T-helper 17 cell (primary cell): ENCODE measurements around the gene IFNA13. TPM values are rescaled to one million over a fixed set of nuclear protein-coding genes. Genes with fewer than 3 reads are reported as not detected.
A peak's percentile ranks its signal among the peaks of the same experiment; 100 is the strongest.
"Not testable (repeated sequence)": the region's sequence is repeated elsewhere in the genome, so short reads cannot be mapped to it uniquely, and the experiment has no call there.

Source experiments
- ATAC-seq: fragments of 150-1000 bp; cut with Tn5 transposase; 2 replicates; pipeline ENCODE4 v1.10.0; 2021; ENCODE audit warnings: mild to moderate bottlenecking, moderate library complexity
- DNase-seq, 3 donors: peaks; one replicate each; pipeline versions ENCODE4 v3.0.0 to v3.0.0-alpha.2; 2020 to 2021
- H3K9me3 ChIP-seq: one replicate; pipeline ENCODE4 v1.7.0; 2013; ENCODE audit warnings: low read length, mild to moderate bottlenecking; ENCODE audit not compliant: control insufficient read depth, poor library complexity, severe bottlenecking
- H3K27ac Mint-ChIP-seq: one replicate; pipeline ENCODE4 v1.8.0; 2022; ENCODE audit warnings: mild to moderate bottlenecking, moderate library complexity, mixed read lengths
- H3K27me3 Mint-ChIP-seq: one replicate; pipeline ENCODE4 v1.8.0; 2022; ENCODE audit warnings: mixed read lengths
- H3K36me3 Mint-ChIP-seq: one replicate; pipeline ENCODE4 v1.8.0; 2022; ENCODE audit warnings: low read depth, mixed read lengths
- H3K4me1 Mint-ChIP-seq: one replicate; pipeline ENCODE4 v1.8.0; 2022; ENCODE audit warnings: mild to moderate bottlenecking, mixed read lengths
- H3K4me3 Mint-ChIP-seq: one replicate; pipeline ENCODE4 v1.8.0; 2022; ENCODE audit warnings: mild to moderate bottlenecking, moderate library complexity, mixed read lengths
- total RNA-seq, 4 donors: library from RNA in 2 of 4; stranded (reverse) in 2 of 4; gene quantifications; one replicate each; pipeline ENCODE4 v1.2.3 and lab custom pipeline; 2022 to 2026

IFNA13 gene
- total RNA-seq, 2 donors from 2014 or later: not detected

GRCh38 chr9:21392270-21392669 is 24.4 kb upstream of the IFNA13 start:
- ATAC-seq (peak; percentile 83), DNase-seq (no peak)
- peaks cover 78% of the 10 kb centered on the region for H3K27me3 Mint-ChIP-seq
- peaks cover 6% of the 10 kb centered on the region for H3K4me1 Mint-ChIP-seq
- no peak overlapping the region for H3K4me3 Mint-ChIP-seq
- no peak overlapping the region for H3K27ac Mint-ChIP-seq
- H3K36me3 Mint-ChIP-seq: peaks cover 5% of the 10 kb centered on the region
- H3K9me3 ChIP-seq: no peaks in the 10 kb centered on the region

DNA sequence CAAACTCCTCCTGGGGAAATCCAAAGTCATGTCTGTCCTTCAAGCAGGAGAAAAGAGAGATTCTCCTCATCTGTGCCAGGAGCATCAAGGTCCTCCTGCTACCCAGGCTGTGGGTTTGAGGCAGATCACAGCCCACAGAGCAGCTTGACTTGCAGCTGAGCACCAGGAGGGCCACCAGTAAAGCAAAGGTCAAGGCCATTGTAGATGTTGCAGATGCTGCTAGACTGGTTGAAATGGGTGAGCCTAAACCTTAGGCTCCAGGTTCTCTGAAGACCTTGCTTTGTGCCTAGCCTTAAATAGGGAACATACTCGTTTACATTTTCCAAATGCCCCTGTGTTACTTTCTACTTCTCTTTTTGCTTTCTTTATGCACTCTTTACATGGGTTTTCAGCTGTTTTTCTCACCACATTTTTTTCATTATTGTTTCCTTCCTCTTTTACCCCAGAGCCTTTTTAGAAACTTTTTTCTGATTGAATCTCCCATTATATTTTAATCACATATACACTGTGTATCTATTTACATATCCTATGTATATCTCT is 17.3 kb upstream of the IFNA13 start, which contains the start of gene IFNA2:
Gene IFNA2, minus strand, starts transcription at position 268 of the 540 bp plus-strand sequence. Its CDS starts 69 bp downstream, at position 199.
- Mint-ChIP-seq H3K4me1 (peaks cover 14% of the 10 kb centered on the region), H3K27ac (no peak within 1 kb of the TSS), H3K4me3 (no peak within 1 kb of the TSS), H3K27me3 (peaks cover 50% of the 10 kb centered on the region), H3K36me3 (peaks cover 3% of the 10 kb centered on the region)
- no peak for ATAC-seq
- H3K9me3 ChIP-seq: no peaks in the 10 kb centered on the region
- DNase-seq: no peak

DNA sequence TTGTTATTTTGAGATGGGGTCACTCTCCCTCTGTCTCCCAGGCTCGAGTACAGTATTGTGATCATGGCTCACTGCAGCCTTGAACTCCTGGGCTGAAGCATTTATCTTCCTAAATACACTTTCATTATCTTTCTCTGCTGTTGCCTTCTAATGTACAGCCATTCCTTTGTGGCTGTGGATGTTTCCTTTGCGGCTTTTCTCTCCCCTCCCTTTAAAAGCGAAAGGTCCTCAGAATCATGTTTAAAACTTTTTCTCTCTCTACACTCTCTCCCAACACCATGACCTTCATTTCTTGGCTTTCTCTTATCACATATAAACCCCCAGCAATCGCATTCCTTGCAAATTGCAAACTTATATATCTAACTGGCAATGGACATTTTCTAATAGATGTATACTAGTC is 15.8 kb upstream of the IFNA13 start:
- Mint-ChIP-seq H3K4me3 (peak overlapping the region; percentile 3), H3K36me3 (peaks cover 3% of the 10 kb centered on the region), H3K4me1 (peaks cover 16% of the 10 kb centered on the region), H3K27me3 (peaks cover 52% of the 10 kb centered on the region), H3K27ac (no peak overlapping the region)
- no peak for DNase-seq
- ATAC-seq: no peak
- H3K9me3 ChIP-seq: no peaks in the 10 kb centered on the region

- peak overlapping the region; percentile 34 for H3K27ac Mint-ChIP-seq
- DNase-seq (no peak), ATAC-seq (peak; percentile 92)
- no peaks in the 10 kb centered on the region for H3K9me3 ChIP-seq
- H3K36me3 Mint-ChIP-seq: no peaks in the 10 kb centered on the region
- peaks cover 16% of the 10 kb centered on the region for H3K4me1 Mint-ChIP-seq
- H3K4me3 Mint-ChIP-seq: peak overlapping the region; percentile 62
- H3K27me3 Mint-ChIP-seq: peaks cover 38% of the 10 kb centered on the region
These were observed 13.8 kb upstream of the IFNA13 start for GRCh38 chr9:21381448-21382339.

DNA sequence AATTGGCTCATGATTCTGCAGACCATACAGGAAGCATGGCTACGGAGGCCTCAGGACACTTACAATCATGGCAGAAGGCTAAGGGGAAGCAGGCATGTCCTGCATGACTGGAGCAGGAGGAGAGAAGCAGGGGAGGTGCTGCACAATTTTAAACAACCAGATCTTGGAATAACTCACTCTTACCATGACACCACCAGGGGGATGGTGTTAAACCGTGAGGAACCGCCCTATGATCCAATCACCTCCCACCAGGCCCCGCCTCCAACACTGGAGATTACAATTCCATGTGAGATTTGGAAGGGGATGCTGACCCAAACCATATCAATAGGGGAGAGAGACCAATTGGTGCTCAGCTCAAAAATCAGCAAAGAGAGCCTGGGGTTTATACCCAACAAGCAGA is 3.6 kb upstream of the IFNA13 start:
- H3K9me3 ChIP-seq, H3K36me3 Mint-ChIP-seq, H3K4me1 Mint-ChIP-seq, H3K27ac Mint-ChIP-seq, ATAC-seq, H3K4me3 Mint-ChIP-seq, DNase-seq: not testable (repeated sequence)
- H3K27me3 Mint-ChIP-seq: peaks cover 35% of the 10 kb centered on the region

GRCh38 chr9:21367169-21367568 is 688 bp downstream of the IFNA13 start:
- H3K4me3 Mint-ChIP-seq, H3K36me3 Mint-ChIP-seq, H3K4me1 Mint-ChIP-seq, H3K27ac Mint-ChIP-seq, ATAC-seq, H3K9me3 ChIP-seq, DNase-seq: not testable (repeated sequence)
- peaks cover 53% of the 10 kb centered on the region for H3K27me3 Mint-ChIP-seq

GRCh38 chr9:21362287-21362686 is 5.6 kb downstream of the IFNA13 start:
- H3K36me3 Mint-ChIP-seq: peaks cover 3% of the 10 kb centered on the region
- H3K9me3 ChIP-seq: no peaks in the 10 kb centered on the region
- peaks cover 38% of the 10 kb centered on the region for H3K27me3 Mint-ChIP-seq
- ATAC-seq (no peak), DNase-seq (no peak)
- no peak overlapping the region for H3K27ac Mint-ChIP-seq
- peaks cover 10% of the 10 kb centered on the region for H3K4me1 Mint-ChIP-seq
- no peak overlapping the region for H3K4me3 Mint-ChIP-seq

- Mint-ChIP-seq H3K36me3 (no peaks in the 10 kb centered on the region), H3K4me3 (peak overlapping the region; percentile 68), H3K4me1 (peaks cover 9% of the 10 kb centered on the region), H3K27ac (peak overlapping the region; percentile 86), H3K27me3 (peaks cover 2% of the 10 kb centered on the region)
- ATAC-seq (peak; percentile 67), DNase-seq (no peak)
- H3K9me3 ChIP-seq: no peaks in the 10 kb centered on the region
These were observed 10.1 kb downstream of the IFNA13 start for GRCh38 chr9:21357479-21358460.

DNA sequence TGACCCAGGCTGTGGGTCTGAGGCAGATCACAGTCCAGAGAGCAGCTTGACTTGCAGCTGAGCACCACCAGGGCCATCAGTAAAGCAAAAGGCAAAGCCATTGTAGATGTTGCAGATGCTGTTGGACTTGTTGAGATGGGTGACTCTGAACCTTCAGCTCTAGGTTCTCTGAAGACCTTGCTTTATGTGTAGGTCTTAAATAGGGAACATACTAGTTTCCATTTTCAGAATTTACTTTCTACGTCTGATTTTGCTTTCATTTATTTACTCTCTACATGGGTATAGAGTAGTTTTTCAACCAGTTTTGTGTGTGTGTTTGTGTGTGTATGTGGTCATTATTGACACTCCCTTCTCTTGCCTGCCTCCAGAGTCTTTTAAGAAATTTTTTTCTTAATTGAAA is 17.1 kb downstream of the IFNA13 start, which contains the start of gene IFNA6:
Gene IFNA6, minus strand, starts transcription at position 101 of the 400 bp plus-strand sequence. Its CDS starts 0 bp downstream, at position 101.
- no peaks in the 10 kb centered on the region for H3K9me3 ChIP-seq
- H3K27ac Mint-ChIP-seq: no peak within 1 kb of the TSS
- no peak for ATAC-seq
- no peaks in the 10 kb centered on the region for H3K4me1 Mint-ChIP-seq
- DNase-seq: no peak
- peaks cover 22% of the 10 kb centered on the region for H3K27me3 Mint-ChIP-seq
- H3K36me3 Mint-ChIP-seq: no peaks in the 10 kb centered on the region
- H3K4me3 Mint-ChIP-seq: no peak within 1 kb of the TSS

- DNase-seq: no peak
- H3K27me3 Mint-ChIP-seq: peaks cover 37% of the 10 kb centered on the region
- ATAC-seq: no peak
- no peak overlapping the region for H3K4me3 Mint-ChIP-seq
- no peaks in the 10 kb centered on the region for H3K4me1 Mint-ChIP-seq
- no peak overlapping the region for H3K27ac Mint-ChIP-seq
- H3K36me3 Mint-ChIP-seq: no peaks in the 10 kb centered on the region
- no peaks in the 10 kb centered on the region for H3K9me3 ChIP-seq
These were observed 19.4 kb downstream of the IFNA13 start for GRCh38 chr9:21348430-21348970.

DNA sequence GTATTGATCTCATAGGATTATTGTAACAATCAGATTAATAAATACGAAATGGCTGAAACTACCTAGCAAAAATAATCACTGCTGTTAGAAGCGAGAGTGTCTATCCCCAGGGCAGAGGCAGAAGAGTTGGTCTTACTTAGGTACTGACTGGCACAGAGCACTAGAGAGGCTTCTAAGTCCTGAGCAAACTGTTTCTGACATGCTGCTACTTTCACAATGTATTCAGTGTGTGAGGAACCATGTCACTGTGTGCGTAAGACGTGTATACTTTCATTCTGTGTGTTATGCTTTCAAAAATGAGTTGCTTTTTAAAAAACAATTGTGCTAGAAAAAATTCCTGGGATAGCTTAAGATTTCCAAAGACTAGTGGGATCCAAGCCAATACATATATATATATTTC is 27.1 kb downstream of the IFNA13 start:
- no peaks in the 10 kb centered on the region for H3K9me3 ChIP-seq
- no peak overlapping the region for H3K27ac Mint-ChIP-seq
- DNase-seq (no peak), ATAC-seq (no peak)
- peaks cover 53% of the 10 kb centered on the region for H3K27me3 Mint-ChIP-seq
- H3K4me1 Mint-ChIP-seq: peaks cover 4% of the 10 kb centered on the region
- H3K4me3 Mint-ChIP-seq: no peak overlapping the region
- peaks cover 8% of the 10 kb centered on the region for H3K36me3 Mint-ChIP-seq

DNA sequence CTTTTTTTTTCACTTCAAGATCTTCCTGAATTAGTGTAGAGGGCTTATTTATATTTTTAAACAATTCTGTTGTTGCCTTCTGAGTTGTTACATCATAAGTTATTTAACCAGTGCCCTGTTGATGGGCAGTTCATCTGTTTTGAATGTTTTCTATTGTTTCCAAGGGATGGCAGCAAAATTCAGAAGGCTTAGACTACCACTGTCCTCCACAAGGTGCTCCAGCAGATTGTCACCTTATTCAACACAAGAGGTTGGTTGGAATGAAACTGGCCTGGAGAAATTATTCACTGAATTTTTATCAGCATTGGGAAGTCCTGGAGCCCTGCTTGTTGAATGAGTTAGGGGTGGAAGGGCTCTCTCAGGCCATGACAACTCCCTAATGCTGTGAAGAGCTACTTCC is 31.4 kb downstream of the IFNA13 start:
- DNase-seq (no peak), ATAC-seq (no peak)
- peaks cover 32% of the 10 kb centered on the region for H3K4me1 Mint-ChIP-seq
- peaks cover 6% of the 10 kb centered on the region for H3K36me3 Mint-ChIP-seq
- peak overlapping the region; percentile 92 for H3K27ac Mint-ChIP-seq
- H3K27me3 Mint-ChIP-seq: peaks cover 18% of the 10 kb centered on the region
- peak overlapping the region; percentile 49 for H3K4me3 Mint-ChIP-seq
- no peaks in the 10 kb centered on the region for H3K9me3 ChIP-seq
